ENCODE results near the gene LRRC43.

GRCh38 chr12:122137229-122137628 lies 45.7 kb upstream of the LRRC43 start:
- no peak for TF ChIP-seq SUZ12 (IDR thresholded peaks at IDR 0.05; ENCODE audit: extremely low read depth, insufficient read depth, insufficient read length)
- no peak for TF ChIP-seq ZNF274 (IDR thresholded peaks at IDR 0.05; ENCODE audit: low read depth, low read length)
